Stimulated activated CD4-positive, alpha-beta T cell treated with anti-CD3 and anti-CD28 coated beads, Interleukin-1b, Interleukin-23, amount 100 ng/mL, for 4 hours (primary cell): ENCODE data around the gene NKAIN4.
"Not testable (repeated sequence)": the region's sequence is repeated elsewhere in the genome, so short reads cannot be mapped to it uniquely, and the experiment has no call there.

Experiments used
- DNase-seq, 2 donors: peaks; one replicate each; pipeline ENCODE4 v3.0.0-alpha.2; 2020; ENCODE audit warnings: low read depth in 2 of 2

The NKAIN4 gene

DNA sequence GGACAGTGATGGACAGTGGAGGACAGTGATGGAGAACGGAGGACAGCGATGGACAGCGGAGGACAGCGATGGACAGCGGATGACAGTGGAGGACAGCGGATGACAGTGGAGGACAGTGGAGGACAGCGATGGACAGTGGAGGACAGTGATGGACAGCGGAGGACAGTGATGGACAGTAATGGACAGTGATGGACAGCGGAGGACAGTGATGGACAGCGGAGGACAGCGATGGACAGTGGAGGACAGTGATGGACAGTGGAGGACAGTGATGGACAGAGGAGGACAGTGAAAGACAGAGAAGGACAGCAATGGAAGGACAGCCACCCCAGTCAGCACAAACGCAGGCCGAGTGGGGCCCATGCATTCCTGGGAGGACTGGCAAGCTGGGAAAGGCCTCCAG, 3.4 kb upstream of the NKAIN4 start:
- no peak for DNase-seq

- no peak for DNase-seq
Observed at GRCh38 chr20:63256954-63257353, 2.7 kb upstream of the NKAIN4 start.

DNA sequence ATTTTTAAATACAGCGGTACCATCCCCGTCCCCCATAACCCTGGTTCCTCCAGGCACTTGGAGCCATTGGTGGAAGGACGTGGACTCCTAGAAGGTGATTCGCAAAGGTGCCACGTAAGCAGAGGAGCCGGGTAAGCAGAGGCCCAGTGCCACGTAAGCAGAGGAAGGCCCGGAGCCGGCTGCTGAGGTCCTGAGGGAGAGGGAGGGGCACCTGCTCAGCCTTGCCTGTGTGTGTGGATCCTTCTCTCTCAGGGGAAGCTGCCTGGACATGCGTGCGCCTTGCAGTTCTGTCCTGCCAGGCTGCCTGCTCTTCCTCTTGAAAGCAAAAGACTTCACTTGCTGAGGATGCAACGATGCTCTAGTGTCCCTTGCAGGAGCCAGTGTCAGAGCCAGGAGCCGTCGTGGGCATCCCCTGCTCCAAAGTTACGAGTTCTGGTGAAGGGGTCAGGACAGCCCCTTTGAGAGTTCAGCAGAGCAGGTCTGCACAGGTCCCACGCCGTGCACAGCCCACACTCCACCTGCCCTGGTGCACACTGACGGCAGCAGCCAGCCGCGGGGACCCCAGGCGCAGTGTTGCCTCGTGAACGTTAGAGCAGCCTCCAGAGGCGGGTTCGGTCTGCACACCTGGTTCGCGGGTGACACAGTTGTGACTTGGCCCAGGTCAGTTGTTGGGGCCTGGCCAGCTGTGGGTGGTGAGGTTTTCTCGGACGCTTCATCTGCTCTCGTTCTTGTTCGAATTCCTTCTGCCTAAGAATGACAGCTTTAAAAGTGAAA, 1.9 kb upstream of the NKAIN4 start:
- no peak for DNase-seq

GRCh38 chr20:63254606-63255384, 532 bp upstream of the NKAIN4 start:
- no peak for DNase-seq

- DNase-seq: no peak
Observed at GRCh38 chr20:63253438-63254231, 628 bp downstream of the NKAIN4 start.

DNA sequence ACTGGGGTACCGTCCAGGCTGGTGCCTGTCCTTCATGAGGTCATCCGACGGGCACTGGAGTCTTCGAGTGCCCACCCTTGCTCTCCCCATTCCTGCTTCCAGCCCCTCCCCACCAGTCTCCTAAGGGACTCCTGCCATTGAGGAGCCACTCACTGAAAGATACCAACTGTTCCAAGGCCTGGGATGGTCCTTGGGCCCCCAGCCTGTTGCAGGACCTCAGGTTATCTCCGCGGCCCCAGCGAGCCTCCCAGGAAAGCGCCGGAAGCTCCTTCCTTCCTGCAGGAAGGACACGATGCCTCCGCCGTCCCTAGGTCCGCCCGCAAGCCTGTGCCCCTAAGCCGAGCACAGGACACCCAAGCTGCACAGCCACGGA, 1.2 kb downstream of the NKAIN4 start:
- no peak for DNase-seq

GRCh38 chr20:63252284-63252711, 2.0 kb downstream of the NKAIN4 start:
- no peak for DNase-seq

DNA sequence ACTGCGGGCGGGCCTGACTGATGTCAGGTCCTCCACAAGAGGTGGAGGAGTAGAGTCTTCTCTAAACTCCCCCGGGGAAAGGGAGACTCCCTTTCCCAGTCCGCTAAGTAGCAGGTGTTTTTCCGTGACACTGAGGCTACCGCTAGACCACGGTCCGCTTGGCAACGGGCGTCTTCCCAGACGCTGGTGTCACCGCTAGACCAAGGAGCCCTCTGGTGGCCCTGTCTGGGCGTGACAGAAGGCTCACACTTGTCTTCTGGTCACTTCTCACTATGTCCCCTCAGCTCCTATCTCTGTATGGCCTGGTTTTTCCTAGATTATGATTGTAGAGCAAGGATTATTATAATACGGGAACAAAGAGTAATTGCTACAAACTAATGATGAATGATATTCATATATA, 2.9 kb downstream of the NKAIN4 start:
- not testable (repeated sequence) for DNase-seq

- no peak for DNase-seq
Observed at GRCh38 chr20:63249891-63250290, 4.4 kb downstream of the NKAIN4 start.

DNA sequence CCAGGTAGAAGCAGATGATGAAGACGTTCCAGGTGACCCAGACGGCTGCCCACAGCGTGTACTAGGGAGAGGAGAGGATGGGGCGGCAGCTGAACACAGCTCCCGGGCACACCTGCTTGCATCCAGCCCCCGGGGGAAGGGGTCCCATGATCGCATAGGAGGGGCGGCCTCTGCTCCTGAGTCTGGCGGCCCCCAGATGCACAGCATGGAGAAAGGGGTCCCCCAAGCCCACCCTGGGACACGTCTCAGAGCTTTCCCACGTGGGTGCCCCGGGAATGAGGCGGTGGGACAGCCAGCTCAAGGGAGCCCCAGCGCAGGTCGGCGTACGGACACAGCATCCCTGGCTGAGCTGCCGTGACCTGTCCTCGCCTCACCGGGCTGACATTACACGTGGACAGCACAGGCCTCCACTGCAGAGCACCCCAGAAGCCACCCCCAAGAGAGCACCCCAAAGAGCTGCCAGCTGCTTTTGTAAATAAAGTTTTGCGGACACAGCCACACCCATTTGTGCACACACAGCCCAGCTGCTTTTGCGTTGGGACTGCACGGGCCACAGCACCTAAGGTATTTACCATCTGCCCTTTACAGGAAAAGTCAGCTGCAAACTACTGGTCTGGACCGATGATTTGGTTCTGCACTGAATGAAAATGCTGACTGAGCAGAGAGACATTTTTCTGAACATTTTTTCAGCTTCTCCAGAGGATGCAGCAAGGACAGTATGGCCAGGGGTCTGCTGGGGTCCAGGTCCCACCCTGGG, 5.2 kb downstream of the NKAIN4 start:
- no peak for DNase-seq

DNA sequence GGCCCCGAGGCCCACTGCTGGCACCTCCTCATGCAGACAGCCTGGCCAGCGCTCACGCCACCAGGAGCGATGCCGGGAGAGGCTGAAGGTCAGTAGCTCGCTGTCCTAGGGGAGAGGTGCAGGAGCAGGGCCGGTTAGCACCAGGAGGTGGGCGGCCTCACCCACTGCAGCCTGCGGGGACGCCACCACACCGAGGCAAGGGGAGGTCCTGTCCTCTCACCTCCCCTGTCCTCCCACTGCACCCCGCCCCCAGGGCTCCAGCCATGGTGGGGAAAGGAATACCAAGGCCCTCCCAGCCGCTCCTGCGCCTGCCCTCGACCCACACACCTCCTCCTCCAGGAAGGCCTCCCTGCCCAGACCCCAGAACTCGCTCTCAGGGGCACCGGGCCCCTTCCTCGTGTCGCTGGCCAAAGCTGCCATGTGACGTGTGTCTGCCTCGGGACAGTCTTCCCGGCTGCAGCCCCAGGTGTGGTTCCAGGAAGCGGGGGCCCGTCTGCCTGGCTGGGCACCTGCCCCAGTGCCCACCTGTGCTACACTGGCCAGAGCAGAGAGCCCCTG, 6.5 kb downstream of the NKAIN4 start:
- no peak for DNase-seq

DNA sequence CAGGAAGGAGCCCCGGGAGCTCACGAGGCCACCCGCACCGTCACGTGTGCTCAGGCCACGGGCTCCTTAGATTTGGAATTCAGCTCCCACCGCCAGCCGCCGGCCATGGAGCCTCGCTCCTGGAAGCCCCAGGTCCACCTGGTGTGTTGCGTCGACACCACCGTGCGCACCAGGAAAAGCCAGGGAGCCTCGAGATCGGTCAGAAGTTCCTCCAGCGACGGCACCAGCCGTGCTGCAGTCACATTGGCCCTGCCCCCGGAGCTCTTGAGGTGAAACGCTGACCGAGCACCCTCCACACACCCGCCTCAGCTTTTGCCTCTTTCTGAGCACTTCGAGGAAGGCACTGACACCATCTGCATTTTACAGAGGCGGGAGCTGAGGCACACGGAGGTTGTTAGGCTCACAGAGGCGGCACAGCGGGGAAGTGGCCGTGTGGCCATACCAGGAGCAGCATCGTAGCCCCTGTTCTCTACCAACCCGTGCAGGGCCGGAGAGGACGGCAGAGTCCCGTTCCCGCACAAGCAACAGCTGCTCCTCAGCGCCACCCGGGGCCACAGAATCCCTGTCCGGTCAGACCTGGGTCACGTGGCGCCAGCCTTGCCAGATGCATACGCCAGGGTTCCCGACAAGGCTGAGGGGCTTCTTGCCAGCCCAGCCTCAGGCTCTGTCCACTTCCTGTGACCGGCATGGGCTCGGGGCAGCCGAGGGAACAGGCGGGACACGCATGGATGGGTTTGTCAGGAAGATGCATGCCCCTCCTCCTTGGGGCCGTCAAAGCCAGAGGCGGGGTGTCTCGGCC, 7.6 kb downstream of the NKAIN4 start:
- DNase-seq: no peak

DNA sequence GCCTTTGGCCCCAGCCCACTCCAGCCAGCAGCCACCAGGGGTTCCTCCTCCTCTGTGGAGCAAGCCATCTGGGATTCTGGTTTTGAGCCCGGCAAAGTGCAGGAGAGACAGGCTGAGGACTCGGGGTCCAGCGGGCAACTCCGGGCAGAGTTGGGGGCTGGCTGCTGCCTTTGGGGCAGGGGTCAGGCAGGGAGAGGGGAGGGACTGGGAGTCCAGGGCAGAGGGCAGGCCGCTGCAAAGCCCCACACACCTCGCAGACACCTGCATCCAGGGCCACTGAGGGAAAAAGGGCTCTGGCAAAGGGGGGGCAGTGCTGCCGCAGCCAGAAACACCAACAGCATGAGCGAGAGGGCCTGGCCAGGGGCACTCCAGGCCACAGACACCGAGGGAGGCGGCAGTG, 9.8 kb downstream of the NKAIN4 start:
- no peak for DNase-seq

GRCh38 chr20:63243604-63244247, 10.5 kb downstream of the NKAIN4 start:
- no peak for DNase-seq

DNA sequence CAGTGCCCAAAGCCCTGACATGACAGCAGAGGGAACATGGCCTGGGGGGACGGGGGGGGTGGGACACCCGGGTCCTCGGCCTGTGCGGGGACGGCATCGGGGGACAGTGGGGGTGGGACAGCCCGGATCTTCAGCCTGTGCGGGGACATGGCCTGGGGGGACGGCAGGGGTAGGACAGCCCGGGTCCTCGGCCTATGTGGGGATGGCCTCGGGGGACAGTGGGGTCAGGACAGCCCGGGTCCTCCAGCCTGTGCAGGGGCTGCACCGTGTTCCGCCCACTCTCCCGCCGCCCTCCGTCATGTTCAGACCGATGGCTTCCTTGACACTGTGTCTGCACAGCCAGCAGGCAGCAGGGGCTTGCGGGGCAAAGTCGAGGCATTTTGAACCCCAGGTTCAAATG, 11.5 kb downstream of the NKAIN4 start:
- no peak for DNase-seq

GRCh38 chr20:63241272-63241671, 13.0 kb downstream of the NKAIN4 start:
- no peak for DNase-seq

DNA sequence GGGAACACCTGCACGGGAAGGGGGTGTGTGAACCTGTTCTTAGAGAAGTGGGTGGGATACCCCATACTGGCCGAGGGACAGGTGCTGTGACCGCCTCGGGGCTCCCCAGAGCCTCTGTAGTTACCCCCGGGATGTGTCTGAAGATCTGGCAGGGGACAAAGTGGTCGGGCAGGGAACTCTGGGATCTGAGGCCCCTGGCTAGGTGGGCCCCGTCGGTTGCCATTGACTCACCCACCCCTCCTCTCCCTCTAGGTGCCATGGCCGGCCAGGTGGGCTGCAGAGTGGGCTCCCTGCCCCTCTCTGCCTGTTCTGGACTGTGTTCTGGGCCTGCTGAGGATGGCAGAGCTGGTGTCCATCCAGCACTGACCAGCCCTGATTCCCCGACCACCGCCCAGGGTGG, 14.3 kb downstream of the NKAIN4 start:
- no peak for DNase-seq

- no peak for DNase-seq
Observed at GRCh38 chr20:63239431-63239830, 14.8 kb downstream of the NKAIN4 start.

GRCh38 chr20:63238514-63239125, 15.6 kb downstream of the NKAIN4 start:
- no peak for DNase-seq

GRCh38 chr20:63238031-63238430, 16.2 kb downstream of the NKAIN4 start:
- no peak for DNase-seq
